Skeletal muscle satellite cell (primary cell): ENCODE results near the gene MATK.
"Not testable (repeated sequence)": the region's sequence is repeated elsewhere in the genome, so short reads cannot be mapped to it uniquely, and the experiment has no call there.

Experiments
- H3K27me3 ChIP-seq: 2 replicates; pipeline ENCODE4 v1.7.0; 2013; ENCODE audit warnings: low read length; ENCODE audit not compliant: control insufficient read depth, insufficient read depth
- H3K36me3 ChIP-seq: 2 replicates; pipeline ENCODE4 v1.7.0; 2013; ENCODE audit warnings: mild to moderate bottlenecking, control low read depth, low read length; ENCODE audit not compliant: insufficient read depth
- H3K4me1 ChIP-seq: 2 replicates; pipeline ENCODE4 v1.7.0; 2013; ENCODE audit warnings: low read length; ENCODE audit not compliant: control insufficient read depth, insufficient read depth
- H3K4me2 ChIP-seq: 2 replicates; pipeline ENCODE4 v1.7.0; 2013; ENCODE audit warnings: mild to moderate bottlenecking, low read length
- H3K4me3 ChIP-seq: 2 replicates; pipeline ENCODE4 v1.7.0; 2013; ENCODE audit warnings: low read length
- H3K9ac ChIP-seq: 2 replicates; pipeline ENCODE4 v1.7.0; 2013; ENCODE audit warnings: mild to moderate bottlenecking, low read depth, low read length, moderate library complexity
- H3K9me3 ChIP-seq: replicated peaks from 2 replicates; pipeline ENCODE4 v1.7.0; 2013; ENCODE audit warnings: mild to moderate bottlenecking, control low read depth, low read length

Gene MATK

DNA sequence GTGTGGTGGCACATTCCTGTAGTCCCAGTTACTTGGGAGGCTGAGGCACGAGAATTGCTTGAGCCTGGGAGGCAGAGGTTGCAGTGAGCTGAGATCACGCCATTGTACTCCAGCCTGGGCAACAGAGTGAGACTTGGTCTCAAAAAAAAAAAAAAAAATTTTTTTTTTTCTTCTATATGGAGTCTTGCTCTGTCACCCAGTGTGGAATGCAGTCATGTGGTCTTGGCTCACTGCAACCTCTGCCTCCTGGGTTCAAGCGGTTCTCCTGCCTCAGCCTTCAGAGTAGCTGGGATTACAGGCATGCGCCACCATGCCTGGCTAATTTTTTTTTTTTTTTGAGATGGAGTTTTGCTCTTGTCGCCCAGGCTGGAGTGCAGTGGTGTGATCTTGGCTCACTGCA, 20.4 kb downstream of the MATK start:
- not testable (repeated sequence) for H3K4me3 ChIP-seq, H3K4me2 ChIP-seq, H3K9me3 ChIP-seq, H3K9ac ChIP-seq, H3K27me3 ChIP-seq
- H3K36me3 ChIP-seq = peaks cover 22% of the 10 kb centered on the region
- H3K4me1 ChIP-seq = peaks cover 12% of the 10 kb centered on the region

DNA sequence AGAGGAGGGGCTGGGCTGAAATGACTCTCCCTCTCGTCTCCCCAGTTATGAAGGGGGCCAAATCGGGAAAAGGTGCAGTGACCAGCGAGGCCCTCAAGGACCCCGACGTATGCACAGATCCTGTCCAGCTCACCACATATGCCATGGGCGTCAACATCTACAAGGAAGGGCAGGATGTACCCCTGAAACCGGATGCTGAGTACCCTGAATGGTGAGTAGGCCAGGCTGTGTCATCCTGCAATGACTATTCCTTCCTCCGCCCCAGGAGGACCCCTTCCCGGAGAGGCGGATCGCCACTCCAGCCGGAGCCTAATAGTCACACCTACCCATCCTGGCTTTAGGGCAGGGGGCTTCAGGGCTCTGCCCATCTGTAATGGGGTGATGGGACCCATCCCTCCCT, 21.1 kb downstream of the MATK start:
- Histone ChIP-seq H3K4me1 (peaks cover 18% of the 10 kb centered on the region), H3K9me3 (no peaks in the 10 kb centered on the region), H3K4me3 (no peak overlapping the region), H3K27me3 (no peaks in the 10 kb centered on the region), H3K9ac (no peak overlapping the region), H3K36me3 (peaks cover 22% of the 10 kb centered on the region), H3K4me2 (no peak overlapping the region)

DNA sequence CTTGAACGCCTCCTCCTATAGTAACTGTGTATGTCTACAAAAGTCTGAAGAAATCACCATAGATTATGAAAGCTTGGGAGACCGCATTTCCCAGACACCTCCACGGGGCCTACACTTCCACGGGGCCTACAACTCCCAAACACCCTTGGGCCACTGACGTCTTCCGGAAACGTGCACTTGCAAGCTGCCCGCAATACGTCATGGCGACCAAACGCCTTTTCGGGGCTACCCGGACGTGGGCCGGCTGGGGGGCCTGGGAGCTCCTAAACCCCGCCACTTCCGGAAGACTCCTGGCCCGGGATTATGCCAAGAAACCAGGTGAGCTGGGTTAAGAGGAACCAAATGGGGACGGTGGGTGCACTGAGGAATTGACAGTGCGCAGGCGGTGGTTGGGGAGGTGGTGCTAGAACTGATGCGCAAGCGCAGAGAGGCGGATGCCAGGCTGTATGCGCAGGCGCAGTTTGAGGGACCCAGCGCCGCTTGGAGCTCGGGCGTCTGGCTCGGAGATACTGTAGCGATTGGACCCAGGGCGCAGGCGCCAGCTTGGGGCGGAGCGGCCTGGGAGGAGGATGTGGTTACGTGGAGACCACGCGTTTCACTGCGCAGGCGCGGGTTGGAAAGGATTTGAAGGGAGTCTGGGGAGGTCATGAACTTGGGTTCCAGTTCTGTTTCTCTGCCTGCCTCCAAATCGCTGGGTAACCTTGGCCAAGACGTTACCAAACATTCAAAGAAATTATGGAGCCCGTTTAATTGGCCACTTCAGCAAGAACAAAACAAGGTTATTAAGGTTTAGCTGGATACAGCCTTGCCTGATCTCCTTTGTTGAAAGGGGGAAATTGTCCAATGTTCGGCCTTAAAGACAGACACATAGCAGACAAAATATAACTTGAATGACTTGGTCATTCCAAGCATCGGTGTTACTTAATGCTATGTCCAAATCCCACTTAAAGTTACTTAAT, 23.4 kb downstream of the MATK start, which contains the start of gene MRPL54:
MRPL54 (plus strand) TSS at position 182 of the 959 bp plus-strand sequence; CDS start at position 201, 19 bp downstream.
- peak within 1 kb of the TSS; percentile 94 for H3K9ac ChIP-seq
- H3K36me3 ChIP-seq = peaks cover 23% of the 10 kb centered on the region
- H3K27me3 ChIP-seq = no peaks in the 10 kb centered on the region
- H3K4me1 ChIP-seq = peaks cover 18% of the 10 kb centered on the region
- peak within 1 kb of the TSS; percentile 98 for H3K4me3 ChIP-seq
- no peaks in the 10 kb centered on the region for H3K9me3 ChIP-seq
- H3K4me2 ChIP-seq = peak within 1 kb of the TSS; percentile 96

DNA sequence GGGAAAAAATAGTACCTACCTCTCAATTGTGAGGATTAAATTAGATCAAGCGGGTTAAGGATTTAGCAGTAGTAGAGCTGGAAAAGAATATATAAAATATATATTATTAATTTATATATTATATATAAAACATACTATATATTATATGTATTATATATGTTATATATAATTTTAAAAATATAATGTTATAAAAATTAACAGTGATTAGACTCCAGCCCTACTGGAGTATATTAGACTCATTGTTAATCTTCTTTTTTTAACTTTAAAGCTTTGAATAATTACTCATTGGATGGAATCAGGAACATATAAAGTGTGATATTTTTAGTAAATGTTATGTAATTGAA, 24.1 kb downstream of the MATK start:
- Histone ChIP-seq H3K9me3 (no peaks in the 10 kb centered on the region), H3K4me1 (peaks cover 18% of the 10 kb centered on the region), H3K4me3 (peak overlapping the region; percentile 98), H3K4me2 (peak overlapping the region; percentile 96), H3K9ac (no peak overlapping the region), H3K36me3 (peaks cover 20% of the 10 kb centered on the region), H3K27me3 (no peaks in the 10 kb centered on the region)

DNA sequence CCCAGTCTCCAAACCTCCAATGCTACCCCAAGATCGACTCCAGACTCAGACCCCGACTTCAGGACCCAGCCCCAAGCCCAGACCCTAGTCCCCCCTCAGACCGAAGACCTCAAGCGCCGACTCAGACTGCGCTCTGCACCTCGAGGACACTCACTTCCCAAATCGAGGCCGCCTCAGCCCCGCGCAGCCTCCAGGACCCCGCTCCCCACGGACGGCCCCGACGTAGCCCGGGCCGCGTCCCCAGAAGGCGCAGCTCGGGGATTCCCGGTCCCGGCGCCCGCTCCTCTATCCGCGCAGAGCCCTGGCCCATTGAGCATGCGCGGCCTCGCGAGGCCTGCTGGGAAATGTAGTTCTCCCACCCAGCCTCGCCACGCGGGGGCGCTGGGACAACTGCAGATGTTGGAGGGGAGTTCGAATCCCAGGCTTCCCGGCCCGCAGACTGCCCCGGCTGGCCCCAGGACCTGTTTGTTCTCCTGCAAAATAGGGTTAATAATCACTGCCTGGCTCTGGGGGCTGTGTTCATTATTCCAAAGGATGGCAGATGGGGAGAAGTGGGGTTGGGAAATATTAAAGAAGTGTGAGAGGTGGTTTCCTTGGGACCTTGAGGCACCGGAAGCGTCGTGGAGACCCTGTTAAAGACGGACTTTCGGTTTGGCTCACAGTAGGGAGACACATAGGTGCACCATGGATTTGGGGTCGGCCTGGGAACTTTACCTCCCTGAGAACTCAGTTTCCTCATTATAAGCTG, 24.6 kb downstream of the MATK start, which contains the start of gene APBA3:
APBA3 (minus strand) TSS at position 311 of the 748 bp plus-strand sequence. CDS start 1,428 bp downstream, outside the sequence.
- no peaks in the 10 kb centered on the region for H3K9me3 ChIP-seq
- H3K36me3 ChIP-seq = peaks cover 14% of the 10 kb centered on the region
- peak within 1 kb of the TSS; percentile 94 for H3K9ac ChIP-seq
- H3K4me2 ChIP-seq = peak within 1 kb of the TSS; percentile 96
- peak within 1 kb of the TSS; percentile 98 for H3K4me3 ChIP-seq
- peaks cover 18% of the 10 kb centered on the region for H3K4me1 ChIP-seq
- no peaks in the 10 kb centered on the region for H3K27me3 ChIP-seq

DNA sequence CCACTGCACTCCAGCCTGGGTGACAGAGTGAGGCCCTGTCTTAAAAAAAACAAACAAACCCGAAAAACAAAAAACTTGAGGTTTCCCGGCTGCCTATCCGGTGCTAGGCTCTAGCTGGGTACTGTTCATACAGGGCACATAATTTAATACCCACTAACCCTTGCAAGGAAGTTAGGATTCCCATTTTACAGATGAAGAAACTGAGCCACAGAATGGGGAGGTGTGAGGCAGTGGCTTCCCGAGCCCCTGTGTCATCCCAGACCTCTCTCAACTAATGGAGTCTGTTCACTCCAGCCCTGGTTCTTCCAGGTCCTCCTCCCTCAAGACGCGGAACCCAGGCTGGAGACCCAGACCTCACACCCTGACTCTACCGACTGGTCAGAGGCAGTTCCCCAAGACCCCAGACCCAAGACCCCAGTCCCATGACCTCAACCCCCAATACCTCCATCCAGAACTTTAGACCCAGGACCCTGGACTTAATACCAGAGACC, 25.3 kb downstream of the MATK start:
- Histone ChIP-seq H3K36me3 (peaks cover 11% of the 10 kb centered on the region), H3K4me3 (peak overlapping the region; percentile 98), H3K4me1 (peaks cover 18% of the 10 kb centered on the region), H3K9me3 (no peaks in the 10 kb centered on the region), H3K27me3 (no peaks in the 10 kb centered on the region), H3K4me2 (peak overlapping the region; percentile 96), H3K9ac (peak overlapping the region; percentile 94)

DNA sequence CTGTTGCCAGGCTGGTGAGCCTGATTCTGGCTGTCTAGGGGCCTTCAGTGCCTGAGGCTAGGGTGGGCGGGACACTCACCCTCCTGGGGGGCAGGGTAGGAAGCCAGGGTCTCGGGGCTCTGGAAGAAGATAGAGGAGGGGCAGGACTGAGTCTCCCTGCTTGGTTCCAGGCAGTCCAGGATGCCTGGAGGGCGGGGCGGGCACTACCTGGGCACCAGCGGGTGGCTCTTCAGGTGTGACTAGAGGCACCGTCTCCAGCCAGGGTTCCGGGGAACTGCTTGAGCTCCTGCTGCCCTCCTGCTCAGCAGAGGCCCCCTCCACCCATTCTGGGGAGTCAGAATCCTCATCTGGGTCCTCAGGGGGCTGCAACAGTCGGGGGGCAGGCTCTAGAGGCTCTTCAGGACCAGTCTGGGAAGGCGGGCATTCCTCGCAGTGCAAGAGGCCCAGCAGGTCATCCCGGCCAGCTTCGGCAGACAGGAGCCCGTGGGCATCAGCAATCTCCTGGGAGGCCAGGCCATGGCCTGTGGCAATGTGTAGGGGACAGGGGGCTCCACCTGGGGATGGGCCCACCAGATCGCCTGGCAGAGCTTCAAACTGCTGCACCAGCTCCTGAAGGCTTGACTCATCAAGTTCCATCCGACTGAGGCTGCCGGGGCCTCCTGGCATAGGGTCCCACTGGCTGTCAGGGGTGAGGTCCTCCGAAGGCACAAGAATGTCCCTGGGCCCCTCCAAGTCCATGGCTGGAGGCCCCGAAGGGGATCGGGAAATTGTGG, 26.5 kb downstream of the MATK start:
- H3K4me2 ChIP-seq = peak overlapping the region; percentile 41
- H3K9ac ChIP-seq = no peak overlapping the region
- H3K4me3 ChIP-seq = no peak overlapping the region
- no peaks in the 10 kb centered on the region for H3K27me3 ChIP-seq
- no peaks in the 10 kb centered on the region for H3K9me3 ChIP-seq
- peaks cover 6% of the 10 kb centered on the region for H3K36me3 ChIP-seq
- peaks cover 18% of the 10 kb centered on the region for H3K4me1 ChIP-seq

DNA sequence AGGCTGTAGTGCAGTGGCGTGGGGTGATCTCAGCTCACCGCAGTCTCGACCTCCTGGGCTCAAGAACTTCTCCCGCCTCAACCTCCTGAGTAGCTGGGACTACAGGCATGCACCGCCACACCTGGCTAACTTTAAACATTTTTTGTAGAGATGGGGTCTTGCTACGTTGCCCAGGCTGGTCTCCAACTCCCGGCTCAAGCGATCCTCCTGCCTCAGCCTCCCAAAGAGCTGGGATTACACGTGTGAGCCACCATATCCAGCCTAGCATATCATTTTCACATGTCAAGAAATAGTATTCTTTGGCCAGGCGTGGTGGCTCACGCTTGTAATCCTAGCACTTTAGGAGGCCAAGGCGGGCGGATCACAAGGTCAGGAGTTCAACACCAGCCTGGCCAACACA, 27.9 kb downstream of the MATK start:
- H3K27me3 ChIP-seq, H3K36me3 ChIP-seq, H3K4me2 ChIP-seq, H3K9ac ChIP-seq, H3K9me3 ChIP-seq, H3K4me3 ChIP-seq: not testable (repeated sequence)
- H3K4me1 ChIP-seq = peaks cover 15% of the 10 kb centered on the region

DNA sequence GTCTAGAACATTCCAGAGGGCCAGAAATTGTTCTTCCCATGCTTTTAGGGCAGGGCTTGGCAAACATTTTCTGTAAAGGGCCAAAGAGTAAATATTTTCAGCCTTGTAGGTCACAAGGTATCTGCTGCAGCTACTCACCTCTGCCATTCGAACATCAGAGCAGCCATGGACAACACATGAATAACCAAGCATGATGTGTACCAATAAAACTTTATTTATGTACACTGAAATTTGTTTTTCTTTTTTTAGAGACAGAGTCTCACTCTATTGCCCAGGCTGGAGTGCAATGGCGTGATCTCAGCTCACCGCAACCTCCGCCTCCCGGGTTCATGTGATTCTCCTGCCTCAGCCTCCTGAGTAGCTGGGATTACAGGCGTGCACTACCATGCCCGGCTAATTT, 28.5 kb downstream of the MATK start:
- H3K4me3 ChIP-seq, H3K27me3 ChIP-seq, H3K9ac ChIP-seq, H3K9me3 ChIP-seq, H3K4me2 ChIP-seq, H3K36me3 ChIP-seq: not testable (repeated sequence)
- H3K4me1 ChIP-seq = peaks cover 12% of the 10 kb centered on the region

DNA sequence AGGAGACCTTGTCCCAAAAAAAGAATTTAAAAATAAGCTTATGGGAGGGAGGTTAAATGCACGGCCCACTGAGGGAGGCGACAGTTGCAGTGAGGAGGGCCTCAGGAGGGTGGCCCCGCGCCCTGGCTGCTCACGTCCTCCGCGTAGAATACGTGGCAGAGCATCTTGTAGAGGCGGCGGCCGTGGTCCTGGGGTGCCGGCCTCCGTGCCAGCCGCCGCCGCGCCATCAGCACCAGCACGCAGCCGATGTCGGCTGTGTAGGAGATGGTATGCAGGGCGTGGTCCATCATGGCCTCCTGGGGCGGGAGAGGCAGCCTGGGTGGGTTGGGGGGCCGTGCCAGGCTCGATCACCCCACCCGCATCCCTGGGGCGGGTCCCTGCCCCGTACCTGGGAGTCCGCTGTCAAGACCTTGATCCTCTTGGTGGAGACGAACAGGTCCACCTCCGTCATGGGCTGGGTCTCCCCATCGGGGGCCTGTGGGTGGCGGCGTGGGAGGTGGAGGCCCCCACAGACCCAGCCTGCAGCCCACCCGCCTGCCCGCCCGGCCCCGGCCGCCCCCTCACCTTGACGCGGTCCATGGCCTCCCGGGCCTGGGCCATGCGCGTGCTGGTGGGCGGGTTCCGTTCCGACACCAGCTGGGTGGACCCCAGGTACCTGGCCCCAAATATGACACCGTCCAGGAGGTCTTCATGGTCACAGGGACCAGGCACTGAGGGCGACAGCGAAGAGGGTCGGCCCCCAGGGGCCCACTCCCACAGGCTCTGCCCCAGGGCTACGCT, 32.4 kb downstream of the MATK start:
- H3K36me3 ChIP-seq = peaks cover 9% of the 10 kb centered on the region

More for the DNA sequence above, 32.4 kb downstream of the MATK start:
- H3K4me3 ChIP-seq = no peak overlapping the region
- H3K27me3 ChIP-seq = no peaks in the 10 kb centered on the region
- H3K9ac ChIP-seq = no peak overlapping the region
- no peak overlapping the region for H3K4me2 ChIP-seq
- H3K9me3 ChIP-seq = no peaks in the 10 kb centered on the region
- no peaks in the 10 kb centered on the region for H3K4me1 ChIP-seq
